RWPE1 (cell line): ENCODE results near the gene UPF1.

ENCODE experiments used
- CTCF ChIA-PET: fragments of 350-600 bp; sonication (Branson Sonifier 250); formaldehyde crosslinking; extraction: SDS; loops from one replicate; lab custom pipeline; 2021; lab: Yijun Ruan, JAX
- POLR2A ChIA-PET: fragments of 400-600 bp; formaldehyde crosslinking; extraction: SDS; loops from one replicate; lab custom pipeline; 2020; ENCODE audit warnings: antibody characterized with exemption; ENCODE audit not compliant: low non-redundant PET; lab: Yijun Ruan, JAX
- DNase-seq: peaks from one replicate; pipeline ENCODE4 v3.0.0; 2012; ENCODE audit warnings: low spot score
- H3K27ac ChIP-seq: fragments of 450-650 bp; 2 replicates; pipeline ENCODE4 v1.5.1; 2017
- CTCF ChIP-seq: fragments of 450-650 bp; conservative IDR thresholded peaks from 2 replicates; pipeline ENCODE4 v1.5.1; 2017; ENCODE audit warnings: low read depth, mild to moderate bottlenecking

The UPF1 gene

DNA sequence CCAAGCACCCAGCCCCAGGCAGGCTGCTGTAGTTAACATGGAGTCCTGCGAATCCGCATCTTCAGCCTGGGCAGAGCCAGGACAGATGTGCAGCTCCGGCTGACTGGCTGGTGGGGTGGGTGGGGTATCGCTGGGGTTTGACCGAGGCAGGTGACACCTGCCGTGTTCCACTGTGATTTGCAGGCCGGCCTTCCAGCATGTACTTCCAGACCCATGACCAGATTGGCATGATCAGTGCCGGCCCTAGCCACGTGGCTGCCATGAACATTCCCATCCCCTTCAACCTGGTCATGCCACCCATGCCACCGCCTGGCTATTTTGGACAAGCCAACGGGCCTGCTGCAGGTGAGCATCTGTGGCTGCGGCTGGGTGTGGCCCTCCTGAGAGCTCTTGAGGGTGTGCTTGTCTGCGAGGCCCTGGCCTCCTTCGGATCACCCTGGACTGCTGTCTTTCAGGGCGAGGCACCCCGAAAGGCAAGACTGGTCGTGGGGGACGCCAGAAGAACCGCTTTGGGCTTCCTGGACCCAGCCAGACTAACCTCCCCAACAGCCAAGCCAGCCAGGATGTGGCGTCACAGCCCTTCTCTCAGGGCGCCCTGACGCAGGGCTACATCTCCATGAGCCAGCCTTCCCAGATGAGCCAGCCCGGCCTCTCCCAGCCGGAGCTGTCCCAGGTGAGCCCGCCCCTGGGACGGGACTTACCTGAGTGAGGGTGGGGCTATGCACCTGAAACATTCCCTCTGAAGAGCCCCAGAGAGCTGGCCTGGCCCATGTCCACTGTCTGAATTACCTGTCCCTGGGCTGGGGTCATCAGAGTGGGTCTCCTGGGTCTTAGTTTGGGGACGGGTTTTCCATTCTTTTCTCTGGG, 33.6 kb downstream of the UPF1 start:
- POLR2A ChIA-PET: interaction anchor here (0.7 kb wide), 1 partner anchor 29 kb away, joined by 6 read pairs; no protein-coding TSS in a partner anchor
- CTCF ChIA-PET: interaction anchor here (0.6 to 1.2 kb wide), 4 partner anchors 15 to 140 kb away, joined by 3 to 5 read pairs (median 4); no protein-coding TSS in a partner anchor
- DNase-seq: no peak
- TF ChIP-seq CTCF: no peak
- H3K27ac ChIP-seq: peak overlapping the region; percentile 65

- peak overlapping the region; percentile 65 for H3K27ac ChIP-seq
Measured at GRCh38 chr19:18865973-18866799, 34.4 kb downstream of the UPF1 start.

GRCh38 chr19:18866800-18867123, 35.0 kb downstream of the UPF1 start:
- ChIA-PET POLR2A (no interaction called here), CTCF (interaction anchor here (0.5 to 1.4 kb wide), 8 partner anchors 28 to 421 kb away, joined by 3 to 6 read pairs (median 4); no protein-coding TSS in a partner anchor)

More at GRCh38 chr19:18865973-18866799, 34.4 kb downstream of the UPF1 start:
- peak; percentile 57 for DNase-seq
- CTCF ChIA-PET: interaction anchor here (0.5 to 1.3 kb wide), 12 partner anchors 12 to 420 kb away, joined by 3 to 5 read pairs (median 3); no protein-coding TSS in a partner anchor
- TF ChIP-seq CTCF: peak; percentile 99
- POLR2A ChIA-PET: no interaction called here

DNA sequence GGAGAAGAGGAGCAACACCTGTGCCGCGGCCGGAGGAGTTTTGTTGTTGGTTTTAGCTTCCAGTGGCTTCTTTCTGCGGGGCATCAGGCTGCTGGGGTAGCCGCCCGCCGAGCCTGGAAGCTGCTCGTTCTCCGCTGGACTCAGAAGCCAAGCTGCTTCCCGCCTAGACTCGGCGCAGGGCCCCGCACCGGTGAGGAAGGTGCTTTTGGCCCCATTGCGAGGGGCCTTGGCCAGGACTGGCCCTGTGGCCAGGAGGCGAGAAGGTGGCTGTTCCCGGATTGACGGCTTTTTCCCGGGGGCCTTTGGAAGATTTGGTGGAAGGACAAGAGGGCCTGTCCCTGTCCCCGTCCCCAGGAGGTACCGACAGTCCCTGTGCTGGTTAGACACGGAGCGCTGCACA, 35.4 kb downstream of the UPF1 start:
- peak overlapping the region; percentile 65 for H3K27ac ChIP-seq
- POLR2A ChIA-PET: no interaction called here
- DNase-seq: no peak
- CTCF ChIA-PET: interaction anchor here (0.6 to 1.4 kb wide), 5 partner anchors 12 to 173 kb away, joined by 3 to 6 read pairs (median 3); no protein-coding TSS in a partner anchor
- TF ChIP-seq CTCF: no peak

More at GRCh38 chr19:18866800-18867123, 35.0 kb downstream of the UPF1 start:
- no peak for DNase-seq
- peak overlapping the region; percentile 65 for H3K27ac ChIP-seq
- peak; percentile 67 for TF ChIP-seq CTCF

GRCh38 chr19:18867751-18868150, 36.0 kb downstream of the UPF1 start:
- peak overlapping the region; percentile 65 for H3K27ac ChIP-seq
- no peak for TF ChIP-seq CTCF
- DNase-seq: no peak
- POLR2A ChIA-PET: no interaction called here
- CTCF ChIA-PET: interaction anchor here (0.6 to 1.4 kb wide), 4 partner anchors 13 to 173 kb away, joined by 3 to 6 read pairs (median 4); no protein-coding TSS in a partner anchor
